Measurements from ENCODE around the gene FMO4.
"Not testable (repeated sequence)": the region's sequence is repeated elsewhere in the genome, so short reads cannot be mapped to it uniquely, and the experiment has no call there.

FMO4 gene

GRCh38 chr1:171313319-171313834 is 606 bp upstream of the FMO4 start:
- Histone ChIP-seq H3K9ac (ENCODE audit: low read depth in 1 of 2, low read length in 2 of 2) (no peak overlapping the region), H3K27ac (ENCODE audit: low read depth, low read length) (no peak overlapping the region), H3K4me1 (ENCODE audit: control insufficient read depth in 1 of 2, insufficient read depth in 2 of 2, low read length in 2 of 2) (peaks cover 0 to 20% of the 10 kb centered on the region in 2 donors), H3K9me3 (ENCODE audit: control insufficient read depth in 1 of 2, low read length in 2 of 2) (no peaks in the 10 kb centered on the region), H3K36me3 (ENCODE audit: control insufficient read depth in 1 of 2, insufficient read depth in 2 of 2, low read length in 2 of 2) (peaks cover 0 to 7% of the 10 kb centered on the region in 2 donors), H3K4me3 (ENCODE audit: low read depth in 1 of 2, low read length in 2 of 2) (no peak overlapping the region), H3K27me3 (ENCODE audit: control insufficient read depth in 1 of 2, insufficient read depth in 2 of 2, low read length in 2 of 2) (no peaks in the 10 kb centered on the region)

- Histone ChIP-seq H3K27me3 (ENCODE audit: control insufficient read depth in 1 of 2, insufficient read depth in 2 of 2, low read length in 2 of 2) (no peaks in the 10 kb centered on the region), H3K9ac (ENCODE audit: low read depth in 1 of 2, low read length in 2 of 2) (no peak overlapping the region), H3K4me1 (ENCODE audit: control insufficient read depth in 1 of 2, insufficient read depth in 2 of 2, low read length in 2 of 2) (no peaks in the 10 kb centered on the region), H3K36me3 (ENCODE audit: control insufficient read depth in 1 of 2, insufficient read depth in 2 of 2, low read length in 2 of 2) (peaks cover 0 to 3% of the 10 kb centered on the region in 2 donors), H3K27ac (ENCODE audit: low read depth, low read length) (no peak overlapping the region), H3K9me3 (ENCODE audit: control insufficient read depth in 1 of 2, low read length in 2 of 2) (no peaks in the 10 kb centered on the region), H3K4me3 (ENCODE audit: low read depth in 1 of 2, low read length in 2 of 2) (no peak overlapping the region)
These were observed 15.3 kb downstream of the FMO4 start for GRCh38 chr1:171329251-171329650.

- Histone ChIP-seq H3K9me3 (ENCODE audit: control insufficient read depth in 1 of 2, low read length in 2 of 2) (no peaks in the 10 kb centered on the region), H3K4me3 (ENCODE audit: low read depth in 1 of 2, low read length in 2 of 2) (no peak overlapping the region), H3K27ac (ENCODE audit: low read depth, low read length) (no peak overlapping the region), H3K4me1 (ENCODE audit: control insufficient read depth in 1 of 2, insufficient read depth in 2 of 2, low read length in 2 of 2) (no peaks in the 10 kb centered on the region), H3K9ac (ENCODE audit: low read depth in 1 of 2, low read length in 2 of 2) (no peak overlapping the region), H3K36me3 (ENCODE audit: control insufficient read depth in 1 of 2, insufficient read depth in 2 of 2, low read length in 2 of 2) (peaks cover 0 to 3% of the 10 kb centered on the region in 2 donors), H3K27me3 (ENCODE audit: control insufficient read depth in 1 of 2, insufficient read depth in 2 of 2, low read length in 2 of 2) (no peaks in the 10 kb centered on the region)
These were observed 20.1 kb downstream of the FMO4 start for GRCh38 chr1:171334024-171334640.

- no peaks in the 10 kb centered on the region for H3K4me1 ChIP-seq (ENCODE audit: control insufficient read depth in 1 of 2, insufficient read depth in 2 of 2, low read length in 2 of 2)
- H3K36me3 ChIP-seq (ENCODE audit: control insufficient read depth in 1 of 2, insufficient read depth in 2 of 2, low read length in 2 of 2), result peaks cover 0 to 3% of the 10 kb centered on the region in 2 donors
- H3K4me3 ChIP-seq (ENCODE audit: low read depth in 1 of 2, low read length in 2 of 2), result no peak overlapping the region
- no peak overlapping the region for H3K27ac ChIP-seq (ENCODE audit: low read depth, low read length)
- H3K9me3 ChIP-seq (ENCODE audit: control insufficient read depth in 1 of 2, low read length in 2 of 2), result no peaks in the 10 kb centered on the region
- no peaks in the 10 kb centered on the region for H3K27me3 ChIP-seq (ENCODE audit: control insufficient read depth in 1 of 2, insufficient read depth in 2 of 2, low read length in 2 of 2)
- no peak overlapping the region for H3K9ac ChIP-seq (ENCODE audit: low read depth in 1 of 2, low read length in 2 of 2)
These were observed 22.0 kb downstream of the FMO4 start for GRCh38 chr1:171335964-171336363.

GRCh38 chr1:171339345-171339744 is 25.4 kb downstream of the FMO4 start:
- not testable (repeated sequence) for H3K27me3 ChIP-seq (ENCODE audit: control insufficient read depth in 1 of 2, insufficient read depth in 2 of 2, low read length in 2 of 2); H3K27ac ChIP-seq (ENCODE audit: low read depth, low read length); H3K9ac ChIP-seq (ENCODE audit: low read depth in 1 of 2, low read length in 2 of 2); H3K4me1 ChIP-seq (ENCODE audit: control insufficient read depth in 1 of 2, insufficient read depth in 2 of 2, low read length in 2 of 2); H3K9me3 ChIP-seq (ENCODE audit: control insufficient read depth in 1 of 2, low read length in 2 of 2); H3K4me3 ChIP-seq (ENCODE audit: low read depth in 1 of 2, low read length in 2 of 2); H3K36me3 ChIP-seq (ENCODE audit: control insufficient read depth in 1 of 2, insufficient read depth in 2 of 2, low read length in 2 of 2)

- Histone ChIP-seq H3K27ac (ENCODE audit: low read depth, low read length) (no peak overlapping the region), H3K9me3 (ENCODE audit: control insufficient read depth in 1 of 2, low read length in 2 of 2) (no peaks in the 10 kb centered on the region)
These were observed 29.9 kb downstream of the FMO4 start for GRCh38 chr1:171343727-171344472.

GRCh38 chr1:171344473-171344820 is 30.5 kb downstream of the FMO4 start:
- Histone ChIP-seq H3K4me1 (ENCODE audit: control insufficient read depth in 1 of 2, insufficient read depth in 2 of 2, low read length in 2 of 2) (peaks cover 7 to 15% of the 10 kb centered on the region in 2 donors), H3K27ac (ENCODE audit: low read depth, low read length) (no peak overlapping the region), H3K9ac (ENCODE audit: low read depth in 1 of 2, low read length in 2 of 2) (no peak overlapping the region), H3K4me3 (ENCODE audit: low read depth in 1 of 2, low read length in 2 of 2) (peak overlapping the region in 1 of 2 donors; percentile 2), H3K9me3 (ENCODE audit: control insufficient read depth in 1 of 2, low read length in 2 of 2) (no peaks in the 10 kb centered on the region), H3K36me3 (ENCODE audit: control insufficient read depth in 1 of 2, insufficient read depth in 2 of 2, low read length in 2 of 2) (no peaks in the 10 kb centered on the region), H3K27me3 (ENCODE audit: control insufficient read depth in 1 of 2, insufficient read depth in 2 of 2, low read length in 2 of 2) (no peaks in the 10 kb centered on the region)

More at GRCh38 chr1:171343727-171344472, 29.9 kb downstream of the FMO4 start:
- Histone ChIP-seq H3K4me1 (ENCODE audit: control insufficient read depth in 1 of 2, insufficient read depth in 2 of 2, low read length in 2 of 2) (peaks cover 7 to 15% of the 10 kb centered on the region in 2 donors), H3K36me3 (ENCODE audit: control insufficient read depth in 1 of 2, insufficient read depth in 2 of 2, low read length in 2 of 2) (no peaks in the 10 kb centered on the region), H3K27me3 (ENCODE audit: control insufficient read depth in 1 of 2, insufficient read depth in 2 of 2, low read length in 2 of 2) (no peaks in the 10 kb centered on the region), H3K4me3 (ENCODE audit: low read depth in 1 of 2, low read length in 2 of 2) (peak overlapping the region in 1 of 2 donors; percentile 2), H3K9ac (ENCODE audit: low read depth in 1 of 2, low read length in 2 of 2) (no peak overlapping the region)

- Histone ChIP-seq H3K27me3 (ENCODE audit: control insufficient read depth in 1 of 2, insufficient read depth in 2 of 2, low read length in 2 of 2) (no peaks in the 10 kb centered on the region), H3K4me3 (ENCODE audit: low read depth in 1 of 2, low read length in 2 of 2) (no peak overlapping the region), H3K9me3 (ENCODE audit: control insufficient read depth in 1 of 2, low read length in 2 of 2) (no peaks in the 10 kb centered on the region), H3K36me3 (ENCODE audit: control insufficient read depth in 1 of 2, insufficient read depth in 2 of 2, low read length in 2 of 2) (no peaks in the 10 kb centered on the region), H3K4me1 (ENCODE audit: control insufficient read depth in 1 of 2, insufficient read depth in 2 of 2, low read length in 2 of 2) (peaks cover 7 to 15% of the 10 kb centered on the region in 2 donors), H3K27ac (ENCODE audit: low read depth, low read length) (no peak overlapping the region), H3K9ac (ENCODE audit: low read depth in 1 of 2, low read length in 2 of 2) (no peak overlapping the region)
These were observed 31.6 kb downstream of the FMO4 start for GRCh38 chr1:171345536-171345935.

- H3K27me3 ChIP-seq (ENCODE audit: control insufficient read depth in 1 of 2, insufficient read depth in 2 of 2, low read length in 2 of 2), result no peaks in the 10 kb centered on the region
- H3K4me1 ChIP-seq (ENCODE audit: control insufficient read depth in 1 of 2, insufficient read depth in 2 of 2, low read length in 2 of 2), result peaks cover 7 to 15% of the 10 kb centered on the region in 2 donors
- no peaks in the 10 kb centered on the region for H3K36me3 ChIP-seq (ENCODE audit: control insufficient read depth in 1 of 2, insufficient read depth in 2 of 2, low read length in 2 of 2)
- no peak overlapping the region for H3K9ac ChIP-seq (ENCODE audit: low read depth in 1 of 2, low read length in 2 of 2)
- no peak overlapping the region for H3K27ac ChIP-seq (ENCODE audit: low read depth, low read length)
- no peak overlapping the region for H3K4me3 ChIP-seq (ENCODE audit: low read depth in 1 of 2, low read length in 2 of 2)
- H3K9me3 ChIP-seq (ENCODE audit: control insufficient read depth in 1 of 2, low read length in 2 of 2), result no peaks in the 10 kb centered on the region
These were observed 32.9 kb downstream of the FMO4 start for GRCh38 chr1:171346881-171347280.

- Histone ChIP-seq H3K9me3 (ENCODE audit: control insufficient read depth in 1 of 2, low read length in 2 of 2) (no peaks in the 10 kb centered on the region), H3K9ac (ENCODE audit: low read depth in 1 of 2, low read length in 2 of 2) (no peak overlapping the region), H3K27ac (ENCODE audit: low read depth, low read length) (no peak overlapping the region), H3K36me3 (ENCODE audit: control insufficient read depth in 1 of 2, insufficient read depth in 2 of 2, low read length in 2 of 2) (no peaks in the 10 kb centered on the region), H3K4me1 (ENCODE audit: control insufficient read depth in 1 of 2, insufficient read depth in 2 of 2, low read length in 2 of 2) (no peaks in the 10 kb centered on the region), H3K27me3 (ENCODE audit: control insufficient read depth in 1 of 2, insufficient read depth in 2 of 2, low read length in 2 of 2) (no peaks in the 10 kb centered on the region), H3K4me3 (ENCODE audit: low read depth in 1 of 2, low read length in 2 of 2) (no peak overlapping the region)
These were observed 36.6 kb downstream of the FMO4 start for GRCh38 chr1:171350594-171350993.
